Mammary epithelial cell (primary cell): Measurements from ENCODE around the gene GMEB1.

Experiments used
- CTCF ChIP-seq, 2 donors: IDR thresholded peaks in 1 of 2; conservative IDR thresholded peaks in 1 of 2; 2 replicates each; pipeline ENCODE4 v1.5.1; 2011 to 2012; ENCODE audit warnings: inconsistent platforms in 2 of 2, low read length in 2 of 2, mild to moderate bottlenecking in 2 of 2, control low read depth in 1 of 2, low read depth in 1 of 2; ENCODE audit not compliant: insufficient read depth in 1 of 2; ENCODE audit errors: extremely low read depth in 1 of 2
- EZH2 ChIP-seq: IDR thresholded peaks from 2 replicates; pipeline ENCODE4 v1.6.1; 2012; ENCODE audit warnings: low read length, inconsistent platforms, borderline replicate concordance

- peak in 1 of 2 donors; percentile 55 for TF ChIP-seq CTCF (conservative IDR thresholded peaks at IDR 0.05 in 1 of 2, IDR thresholded peaks at IDR 0.05 in 1 of 2; ENCODE audit: extremely low read depth in 1 of 2, insufficient read depth in 1 of 2, low read depth in 1 of 2, low read length in 2 of 2)
- no peak for TF ChIP-seq EZH2
Observed at GRCh38 chr1:28642847-28643635, 25.5 kb upstream of the GMEB1 start, which contains the start of gene TAF12.
